ENCODE data around the gene UROC1.

The UROC1 gene

GRCh38 chr3:126531051-126531330, 13.4 kb upstream of the UROC1 start:
- DNase-seq (ENCODE audit: low spot score) (no peak), FAIRE-seq (no peak)

- DNase-seq (ENCODE audit: low spot score) (no peak), FAIRE-seq (peak; percentile 75)
These were observed 12.8 kb upstream of the UROC1 start for GRCh38 chr3:126530171-126531050.

GRCh38 chr3:126529585-126530170, 12.1 kb upstream of the UROC1 start:
- FAIRE-seq (no peak), DNase-seq (ENCODE audit: low spot score) (no peak)

DNA sequence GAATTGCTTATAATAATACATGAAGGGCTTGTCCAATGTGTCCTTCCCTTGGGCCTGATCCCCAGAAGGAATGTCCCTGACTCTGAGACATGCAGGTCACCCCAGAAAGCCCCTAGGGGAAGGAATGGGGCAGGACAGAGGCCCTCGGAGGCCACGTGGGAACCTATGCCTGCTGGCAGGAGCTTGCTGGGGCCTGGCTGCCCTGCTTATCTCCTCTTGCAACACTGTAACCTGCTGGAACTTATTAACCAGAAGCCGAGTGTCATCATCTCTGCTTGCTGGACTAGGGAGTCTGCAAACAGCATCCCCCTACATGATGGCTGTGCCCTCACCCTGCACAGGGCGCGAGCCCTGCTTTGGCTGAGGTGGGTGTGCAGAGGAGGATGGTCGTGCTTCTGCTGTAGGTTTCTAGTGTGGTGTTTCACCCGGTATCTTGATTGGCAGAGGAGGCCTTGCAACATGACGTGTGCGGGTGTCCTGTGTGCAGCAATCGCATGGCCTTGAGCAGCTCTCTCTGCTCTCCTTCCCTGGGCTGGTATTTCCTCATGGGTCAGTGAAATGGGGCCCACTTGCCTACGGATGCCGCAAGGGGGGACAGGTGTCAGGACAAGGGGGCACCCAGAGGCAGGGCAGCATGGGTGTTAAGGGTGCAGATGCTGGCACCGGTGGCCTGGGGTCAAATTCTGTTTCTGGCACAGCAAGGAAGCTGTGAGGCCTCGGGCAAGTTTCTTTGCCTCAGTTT, 11.4 kb upstream of the UROC1 start:
- no peak for DNase-seq (ENCODE audit: low spot score)
- peak; percentile 44 for FAIRE-seq

GRCh38 chr3:126528419-126528799, 10.8 kb upstream of the UROC1 start:
- FAIRE-seq, result no peak

GRCh38 chr3:126527455-126528211, 10.1 kb upstream of the UROC1 start:
- FAIRE-seq, result peak; percentile 52
- no peak for DNase-seq (ENCODE audit: low spot score)

More at GRCh38 chr3:126528419-126528799, 10.8 kb upstream of the UROC1 start:
- DNase-seq (ENCODE audit: low spot score), result no peak

- no peak for FAIRE-seq
- no peak for DNase-seq (ENCODE audit: low spot score)
These were observed 9.4 kb upstream of the UROC1 start for GRCh38 chr3:126527006-126527405.

DNA sequence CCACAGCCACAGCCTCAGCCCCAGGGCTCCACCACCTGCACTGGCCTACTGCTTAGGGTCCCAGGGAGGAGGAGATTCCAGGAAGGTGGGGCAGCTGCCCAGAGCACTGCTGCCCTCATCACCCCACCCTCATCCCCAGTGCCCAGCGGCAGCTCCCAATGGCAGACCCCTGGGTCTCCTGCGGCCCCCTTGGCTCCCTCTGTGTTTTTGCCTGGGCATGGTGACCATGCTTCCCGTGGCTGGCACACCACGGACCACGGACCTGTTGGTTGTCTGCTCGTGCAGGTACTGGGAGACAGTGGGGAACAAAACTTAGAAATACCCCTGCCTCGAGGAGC, 9.1 kb upstream of the UROC1 start:
- FAIRE-seq (no peak), DNase-seq (ENCODE audit: low spot score) (no peak)

GRCh38 chr3:126525853-126526667, 8.5 kb upstream of the UROC1 start:
- FAIRE-seq, result no peak
- no peak for DNase-seq (ENCODE audit: low spot score)

- peak; percentile 20 for FAIRE-seq
- DNase-seq (ENCODE audit: low spot score), result no peak
These were observed 7.7 kb upstream of the UROC1 start for GRCh38 chr3:126525091-126525852.

DNA sequence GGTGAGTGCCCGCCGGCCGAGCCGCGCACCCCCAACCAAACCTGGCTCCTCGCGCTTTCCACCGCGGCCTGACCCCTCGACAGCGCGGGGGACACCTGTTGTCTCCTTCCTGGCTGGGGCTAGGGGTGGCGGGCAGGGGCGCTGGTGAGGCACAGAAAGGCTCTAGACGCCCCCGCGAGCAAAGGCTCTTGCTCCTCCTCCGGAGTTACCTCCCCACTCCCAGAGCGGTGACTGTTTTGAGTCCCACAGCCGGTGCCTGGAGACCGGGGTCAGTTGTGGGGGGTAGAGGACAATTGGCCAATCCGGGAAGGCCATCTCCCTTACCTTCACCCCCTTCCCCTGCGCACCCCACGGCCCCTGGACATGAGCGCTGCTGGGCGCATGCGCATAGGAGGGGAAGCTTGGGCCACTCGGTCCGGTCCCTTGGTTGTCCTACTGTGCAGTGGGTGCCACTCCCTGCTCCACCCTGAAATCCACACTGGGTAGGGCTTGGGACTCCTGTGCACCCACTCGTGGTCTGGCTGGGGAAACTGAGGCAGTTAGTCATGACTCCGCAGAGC, 6.9 kb upstream of the UROC1 start:
- no peak for DNase-seq (ENCODE audit: low spot score)
- no peak for FAIRE-seq

DNA sequence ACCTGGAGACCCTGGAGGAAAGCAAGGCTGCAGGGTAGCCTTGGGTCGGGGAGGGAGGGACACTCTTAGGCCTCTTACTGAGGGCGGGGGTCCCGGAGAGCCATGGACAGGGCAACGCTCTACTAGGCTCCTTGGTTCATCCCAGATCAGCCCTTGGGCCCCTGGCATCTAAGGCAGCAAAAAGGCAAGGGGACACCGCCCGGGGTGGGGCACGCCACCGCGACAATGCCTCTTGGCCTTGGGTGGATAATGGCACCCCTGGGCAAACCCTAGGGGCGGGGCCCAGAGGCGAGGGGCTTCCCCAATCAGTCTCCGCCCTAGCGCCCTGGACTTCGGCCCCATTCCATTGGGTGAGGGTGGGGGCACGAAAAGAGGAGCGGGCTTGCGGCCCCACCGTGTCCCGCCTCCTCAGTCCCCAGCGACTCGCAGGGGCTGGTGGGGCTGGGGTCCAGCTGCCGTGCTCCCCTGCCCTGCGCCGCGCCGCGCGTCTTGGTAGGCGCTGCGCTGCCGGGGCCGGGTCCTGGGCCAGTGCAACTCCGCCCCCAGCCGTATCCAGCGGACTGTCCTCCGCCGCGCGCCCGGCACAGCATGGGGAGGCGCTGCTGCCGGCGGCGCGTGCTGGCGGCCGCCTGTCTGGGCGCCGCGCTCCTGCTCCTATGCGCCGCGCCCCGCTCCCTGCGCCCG, 6.3 kb upstream of the UROC1 start, which contains the start of gene CHST13:
CHST13 (plus strand) TSS at position 411 of the 684 bp plus-strand sequence; CDS start at position 589, 178 bp downstream.
- FAIRE-seq, result no peak
- DNase-seq (ENCODE audit: low spot score), result no peak

DNA sequence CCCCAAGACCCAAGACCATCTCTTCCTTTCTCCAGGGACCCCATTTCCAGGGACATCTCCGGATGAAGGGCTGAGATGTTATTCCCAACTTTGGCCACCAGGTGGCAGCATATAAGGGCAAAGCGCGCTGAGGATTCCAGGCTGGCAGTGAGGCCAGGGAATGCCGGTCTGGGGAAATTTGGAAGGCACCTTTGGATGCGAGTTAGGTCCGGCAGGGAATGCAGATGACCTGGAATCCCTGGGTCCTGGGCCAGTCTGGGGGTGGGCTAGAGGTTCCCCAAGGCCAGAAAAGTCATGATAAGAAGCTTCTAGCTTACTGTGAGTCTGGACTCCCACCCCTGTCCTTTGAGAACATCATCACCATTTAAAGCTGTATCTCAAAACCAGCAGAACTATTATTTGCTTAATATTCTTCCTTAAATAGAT, 4.8 kb upstream of the UROC1 start:
- FAIRE-seq, result peak; percentile 92
- peak; percentile 88 for DNase-seq (ENCODE audit: low spot score)

- DNase-seq (ENCODE audit: low spot score) (no peak), FAIRE-seq (peak; percentile 66)
These were observed 3.7 kb upstream of the UROC1 start for GRCh38 chr3:126521122-126521891.

GRCh38 chr3:126519506-126520455, 2.2 kb upstream of the UROC1 start:
- FAIRE-seq, result no peak
- no peak for DNase-seq (ENCODE audit: low spot score)

DNA sequence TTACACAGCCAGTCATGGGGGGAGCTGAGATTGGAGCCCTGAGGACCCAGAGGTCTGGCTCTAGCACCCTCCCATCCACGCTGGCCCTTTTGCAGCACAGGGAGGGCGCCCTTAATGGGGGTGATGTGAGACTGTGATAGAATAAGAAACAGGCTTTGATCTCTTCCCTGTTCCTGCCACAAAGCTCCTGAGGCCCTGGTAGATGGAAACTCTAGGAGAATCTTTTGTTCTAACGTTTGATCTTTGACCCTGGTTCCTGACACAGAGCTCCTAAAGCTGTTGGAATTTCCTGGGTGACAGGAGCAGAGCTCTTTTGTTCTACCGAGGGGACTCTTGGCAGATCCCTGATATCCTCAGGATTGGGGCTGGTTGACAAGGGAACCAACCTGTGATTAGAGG, 1.2 kb upstream of the UROC1 start:
- DNase-seq (ENCODE audit: low spot score) (no peak), FAIRE-seq (no peak)

All from urothelium cell line (cell line).